Vagina (tissue), 2 donors: Measurements from ENCODE around the gene CALD1.

Experiments used
- CTCF ChIP-seq, 3 experiments: fragments of 450-650 bp in 2 of 3; fragments of 200-600 bp in 1 of 3; sonication (generic) in 1 of 3; IDR thresholded peaks; one replicate each; pipeline ENCODE4 v1.5.1; 2017 to 2019; ENCODE audit warnings: antibody characterized with exemption in 3 of 3, mild to moderate bottlenecking in 2 of 3, moderate library complexity in 2 of 3
- POLR2AphosphoS5 ChIP-seq, 2 donors: sonication (generic); formaldehyde crosslinking; IDR thresholded peaks; one replicate each; pipeline ENCODE4 v1.9.0; 2017; ENCODE audit warnings: antibody characterized with exemption in 2 of 2, mild to moderate bottlenecking in 2 of 2, low read depth in 1 of 2; ENCODE audit not compliant: insufficient read depth in 1 of 2

- TF ChIP-seq CTCF (IDR thresholded peaks at IDR 0.05) (no peak), POLR2AphosphoS5 (IDR thresholded peaks at IDR 0.05; ENCODE audit: insufficient read depth in 1 of 2, low read depth in 1 of 2) (no peak)
Measured at GRCh38 chr7:134886353-134887057, 107.1 kb downstream of the CALD1 start.
